MM.1S (cell line): ENCODE results near the gene ETV6.

Experiments
- DNase-seq: peaks from one replicate; pipeline ENCODE4 v3.0.0-alpha.2; 2015
- H2AFZ ChIP-seq: fragments of 300-600 bp; sonication (generic); 2 replicates; pipeline ENCODE4 v1.6.0; 2016; ENCODE audit warnings: antibody characterized with exemption, low read length
- H3F3A ChIP-seq: fragments of 300-600 bp; sonication (generic); 2 replicates; pipeline ENCODE4 v1.6.1; 2016; ENCODE audit warnings: mild to moderate bottlenecking, antibody characterized with exemption, low read length, moderate library complexity, mixed read lengths; ENCODE audit not compliant: insufficient read depth
- H3K27ac ChIP-seq: fragments of 300-600 bp; sonication (generic); 2 replicates; pipeline ENCODE4 v1.5.1; 2016; ENCODE audit warnings: mild to moderate bottlenecking, low read length
- H3K27me3 ChIP-seq: fragments of 300-600 bp; sonication (generic); replicated peaks from 2 replicates; pipeline ENCODE4 v1.6.0; 2016; ENCODE audit warnings: low read length; ENCODE audit not compliant: insufficient read depth
- H3K36me3 ChIP-seq: fragments of 300-600 bp; sonication (generic); replicated peaks from 2 replicates; pipeline ENCODE4 v1.6.1; 2016; ENCODE audit warnings: mild to moderate bottlenecking, low read length, mixed read lengths; ENCODE audit not compliant: insufficient read depth
- H3K4me1 ChIP-seq: fragments of 300-600 bp; sonication (generic); 2 replicates; pipeline ENCODE4 v1.6.1; 2016; ENCODE audit warnings: low read length, mixed read lengths
- H3K4me2 ChIP-seq: fragments of 300-600 bp; sonication (generic); 2 replicates; pipeline ENCODE4 v1.6.0; 2016; ENCODE audit warnings: low read depth, low read length
- H3K4me3 ChIP-seq: fragments of 300-600 bp; sonication (generic); 2 replicates; pipeline ENCODE4 v1.5.1; 2016; ENCODE audit warnings: low read length, mixed read lengths
- H3K79me2 ChIP-seq: fragments of 300-600 bp; sonication (generic); 2 replicates; pipeline ENCODE4 v1.6.1; 2016; ENCODE audit warnings: mixed run types, low read length, mixed read lengths
- H3K9ac ChIP-seq: fragments of 300-600 bp; sonication (generic); 2 replicates; pipeline ENCODE4 v1.6.1; 2016; ENCODE audit warnings: low read length, mixed read lengths
- H3K9me2 ChIP-seq: fragments of 300-600 bp; sonication (generic); replicated peaks from 2 replicates; pipeline ENCODE4 v1.6.1; 2016; ENCODE audit warnings: mild to moderate bottlenecking, low read length, mixed read lengths; ENCODE audit not compliant: insufficient read depth
- H3K9me3 ChIP-seq: fragments of 300-600 bp; sonication (generic); replicated peaks from 2 replicates; pipeline ENCODE4 v1.6.1; 2016; ENCODE audit warnings: mild to moderate bottlenecking, low read length, mixed read lengths; ENCODE audit not compliant: insufficient read depth
- H4K20me1 ChIP-seq: fragments of 300-600 bp; sonication (generic); 2 replicates; pipeline ENCODE4 v1.6.1; 2016; ENCODE audit warnings: mild to moderate bottlenecking, low read length, moderate library complexity, mixed read lengths; ENCODE audit not compliant: insufficient read depth
- CTCF ChIP-seq: fragments of 300-600 bp; sonication (generic); IDR thresholded peaks from 2 replicates; pipeline ENCODE4 v1.5.1; 2016; ENCODE audit warnings: antibody characterized with exemption, low read length, mixed read lengths
- EZH2 ChIP-seq: fragments of 300-600 bp; sonication (generic); optimal IDR thresholded peaks from 2 replicates; pipeline ENCODE3; 2017; ENCODE audit warnings: low read depth, mild to moderate bottlenecking, antibody characterized with exemption, low read length, mixed read lengths
- EZH2phosphoT487 ChIP-seq: fragments of 300-600 bp; sonication (generic); IDR thresholded peaks from 2 replicates; pipeline ENCODE4 v1.6.1; 2018; ENCODE audit warnings: antibody characterized with exemption, low read length

Gene ETV6

GRCh38 chr12:11833174-11833895, 183.9 kb downstream of the ETV6 start:
- H3K9me2 ChIP-seq, result no peaks in the 10 kb centered on the region
- H4K20me1 ChIP-seq, result no peaks in the 10 kb centered on the region
- H3K36me3 ChIP-seq, result no peaks in the 10 kb centered on the region
- no peak overlapping the region for H2AFZ ChIP-seq
- no peak overlapping the region for H3K4me2 ChIP-seq
- peaks cover 61% of the 10 kb centered on the region for H3K4me1 ChIP-seq
- no peak overlapping the region for H3K27ac ChIP-seq
- no peak for TF ChIP-seq EZH2phosphoT487
- TF ChIP-seq CTCF, result no peak
- TF ChIP-seq EZH2, result no peak
- peaks cover 33% of the 10 kb centered on the region for H3F3A ChIP-seq
- no peaks in the 10 kb centered on the region for H3K9me3 ChIP-seq
- H3K9ac ChIP-seq, result no peak overlapping the region
- H3K27me3 ChIP-seq, result no peaks in the 10 kb centered on the region
- H3K4me3 ChIP-seq, result no peak overlapping the region
- no peak for DNase-seq
- 0 out of 2 replicates have a peak, but pooled peaks cover 5% of the 10 kb centered on the region for H3K79me2 ChIP-seq

- no peaks in the 10 kb centered on the region for H4K20me1 ChIP-seq
- H3K4me2 ChIP-seq, result no peak overlapping the region
- no peak overlapping the region for H3K9ac ChIP-seq
- 0 out of 2 replicates have a peak, but pooled peaks cover 5% of the 10 kb centered on the region for H3K79me2 ChIP-seq
- H3K9me2 ChIP-seq, result no peaks in the 10 kb centered on the region
- no peaks in the 10 kb centered on the region for H3K27me3 ChIP-seq
- no peaks in the 10 kb centered on the region for H3K36me3 ChIP-seq
- no peak overlapping the region for H3K4me3 ChIP-seq
- H3K4me1 ChIP-seq, result peaks cover 61% of the 10 kb centered on the region
- H2AFZ ChIP-seq, result no peak overlapping the region
- no peaks in the 10 kb centered on the region for H3K9me3 ChIP-seq
- H3K27ac ChIP-seq, result no peak overlapping the region
- DNase-seq, result no peak
- TF ChIP-seq EZH2phosphoT487, result no peak
- TF ChIP-seq CTCF, result no peak
- TF ChIP-seq EZH2, result no peak
- peaks cover 33% of the 10 kb centered on the region for H3F3A ChIP-seq
Observed at GRCh38 chr12:11834104-11834812, 184.8 kb downstream of the ETV6 start.

GRCh38 chr12:11834931-11835330, 185.5 kb downstream of the ETV6 start:
- peaks cover 33% of the 10 kb centered on the region for H3F3A ChIP-seq
- H3K27me3 ChIP-seq, result no peaks in the 10 kb centered on the region
- H4K20me1 ChIP-seq, result no peaks in the 10 kb centered on the region
- 0 out of 2 replicates have a peak, but pooled peaks cover 5% of the 10 kb centered on the region for H3K79me2 ChIP-seq
- no peak overlapping the region for H2AFZ ChIP-seq
- no peak for DNase-seq
- peaks cover 56% of the 10 kb centered on the region for H3K4me1 ChIP-seq
- H3K9me3 ChIP-seq, result no peaks in the 10 kb centered on the region
- no peak overlapping the region for H3K9ac ChIP-seq
- H3K36me3 ChIP-seq, result no peaks in the 10 kb centered on the region
- no peak overlapping the region for H3K4me3 ChIP-seq
- H3K9me2 ChIP-seq, result no peaks in the 10 kb centered on the region
- no peak overlapping the region; the same call in 1 of the 2 replicates for H3K4me2 ChIP-seq
- no peak for TF ChIP-seq CTCF
- TF ChIP-seq EZH2, result no peak
- no peak for TF ChIP-seq EZH2phosphoT487
- no peak overlapping the region for H3K27ac ChIP-seq
